HG03039 (cell line): ENCODE data around the gene LRRTM4.
"Not testable (repeated sequence)": the region's sequence is repeated elsewhere in the genome, so short reads cannot be mapped to it uniquely, and the experiment has no call there.

Experiments
- ATAC-seq: cut with Tn5 transposase; IDR thresholded peaks from one replicate; pipeline ENCODE4 v1.9.1; 2021; ENCODE audit warnings: mild to moderate bottlenecking, moderate library complexity; ENCODE audit not compliant: unreplicated experiment

The LRRTM4 gene

DNA sequence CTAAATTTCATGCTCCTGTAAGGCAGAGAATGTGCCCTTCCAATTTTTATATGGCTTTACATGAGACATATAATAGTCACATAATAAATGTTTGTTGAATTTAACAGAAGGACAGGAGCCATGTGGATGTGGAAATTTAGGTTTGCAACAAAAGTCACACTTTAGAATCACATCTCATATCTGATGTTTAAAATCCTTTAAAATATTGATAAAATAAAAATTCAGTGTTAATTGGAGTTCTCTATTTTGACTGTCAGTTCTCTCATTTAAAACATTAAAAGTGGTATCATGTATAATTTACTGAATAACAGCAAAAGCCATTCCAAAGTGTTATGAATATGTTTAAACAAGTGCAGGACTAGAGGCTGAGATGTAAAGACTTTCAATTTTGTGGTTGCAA lies 594.1 kb downstream of the LRRTM4 start:
- no peak for ATAC-seq

- ATAC-seq, result no peak
Observed at GRCh38 chr2:76921006-76921405, 601.2 kb downstream of the LRRTM4 start.

GRCh38 chr2:76895469-76895868 lies 626.7 kb downstream of the LRRTM4 start:
- no peak for ATAC-seq

- ATAC-seq, result no peak
Observed at GRCh38 chr2:76870581-76870980, 651.6 kb downstream of the LRRTM4 start.

DNA sequence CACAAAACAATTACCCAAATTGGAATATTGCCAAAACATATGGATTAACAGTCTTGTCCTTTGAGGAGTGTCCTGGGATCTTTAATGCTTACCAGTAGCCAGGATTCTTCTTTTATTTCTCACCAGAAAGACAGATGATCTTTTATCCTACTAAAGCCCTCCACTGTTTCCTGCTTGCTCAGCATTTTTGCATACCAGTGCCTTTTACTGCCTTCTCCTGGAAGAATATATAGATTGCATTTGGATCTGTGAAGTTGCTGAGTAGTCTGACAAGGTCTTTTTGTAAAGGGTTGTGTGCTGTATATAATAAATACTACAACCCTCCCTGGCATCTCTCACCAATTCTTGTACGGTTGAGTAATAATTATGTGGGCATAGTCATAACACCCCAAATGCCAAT lies 652.2 kb downstream of the LRRTM4 start:
- ATAC-seq, result no peak

DNA sequence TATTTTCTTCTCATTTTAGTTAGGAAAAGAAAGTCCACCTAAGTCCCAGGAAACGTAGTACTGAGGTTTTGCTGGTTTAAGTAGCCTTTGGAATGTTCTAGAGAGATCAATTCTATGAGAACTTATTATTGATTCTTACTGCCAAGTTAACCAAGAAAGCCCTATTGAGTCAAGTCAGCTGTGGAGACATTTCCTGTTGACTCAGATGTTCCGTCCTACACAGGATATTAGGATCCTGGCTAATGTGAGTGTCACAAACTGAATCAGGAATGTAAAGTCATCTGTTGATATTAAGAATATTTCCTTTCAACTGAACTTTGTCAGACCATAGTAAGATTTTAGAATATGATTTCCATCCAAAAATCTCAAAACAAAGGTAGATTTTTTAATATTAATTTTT lies 654.3 kb downstream of the LRRTM4 start:
- no peak for ATAC-seq

GRCh38 chr2:76866464-76866863 lies 655.7 kb downstream of the LRRTM4 start:
- no peak for ATAC-seq

DNA sequence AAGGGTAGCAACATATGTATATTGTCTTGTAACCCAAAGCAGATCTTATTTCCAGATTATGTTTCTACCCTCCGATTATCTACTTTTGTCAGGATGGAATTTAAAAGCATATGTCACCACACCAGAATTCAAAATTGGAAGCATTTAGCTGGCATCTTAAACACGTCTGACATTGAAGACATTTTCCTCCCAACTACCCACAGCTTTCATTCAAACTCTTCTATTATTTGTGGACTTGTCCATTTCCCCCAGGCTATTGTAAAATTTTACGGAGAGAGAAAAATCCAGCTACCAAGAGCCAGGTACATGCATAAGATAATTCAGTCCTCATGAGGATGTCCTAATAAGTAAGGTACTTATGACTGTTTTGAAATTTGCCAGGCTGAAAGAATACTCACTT lies 659.3 kb downstream of the LRRTM4 start:
- no peak for ATAC-seq

DNA sequence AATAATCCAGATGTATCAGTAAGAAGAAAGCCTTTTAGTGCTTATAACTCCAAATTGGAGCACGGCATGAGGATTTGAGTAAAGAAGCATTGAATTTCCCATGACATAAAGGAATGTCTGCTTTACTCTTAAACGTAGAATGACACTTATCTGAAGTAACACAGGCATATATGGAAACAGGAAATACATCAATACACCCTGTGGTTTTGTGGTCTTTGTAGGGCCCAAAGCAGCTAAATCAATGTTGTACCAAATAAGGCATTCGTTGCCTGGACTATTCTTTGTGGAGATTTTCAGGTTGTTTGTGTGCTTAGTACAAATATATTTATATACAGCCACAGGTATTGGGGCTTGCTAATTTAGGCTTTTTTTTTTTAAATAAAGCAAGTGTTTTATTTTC lies 660.5 kb downstream of the LRRTM4 start:
- ATAC-seq, result no peak

- ATAC-seq, result no peak
Observed at GRCh38 chr2:76851000-76851399, 671.2 kb downstream of the LRRTM4 start.

DNA sequence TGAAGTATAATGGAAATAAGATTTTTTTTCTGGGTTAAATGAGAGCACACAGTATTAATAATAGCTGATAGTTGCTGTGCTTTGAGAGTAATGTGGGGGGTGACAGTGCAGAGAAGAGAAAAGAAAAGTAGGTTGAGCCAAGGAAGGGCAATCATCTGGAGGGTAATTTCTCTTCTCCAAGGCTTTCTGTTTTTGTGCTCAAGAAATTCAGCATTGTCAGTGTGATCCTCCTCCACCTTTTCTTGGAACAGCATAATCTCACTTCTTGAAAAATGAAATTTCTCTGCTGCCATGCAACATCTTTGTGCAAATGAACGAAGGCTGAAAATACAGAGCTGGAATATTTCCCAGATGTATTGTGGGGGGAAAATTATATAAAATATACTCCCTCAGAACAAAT lies 673.1 kb downstream of the LRRTM4 start:
- ATAC-seq, result no peak

DNA sequence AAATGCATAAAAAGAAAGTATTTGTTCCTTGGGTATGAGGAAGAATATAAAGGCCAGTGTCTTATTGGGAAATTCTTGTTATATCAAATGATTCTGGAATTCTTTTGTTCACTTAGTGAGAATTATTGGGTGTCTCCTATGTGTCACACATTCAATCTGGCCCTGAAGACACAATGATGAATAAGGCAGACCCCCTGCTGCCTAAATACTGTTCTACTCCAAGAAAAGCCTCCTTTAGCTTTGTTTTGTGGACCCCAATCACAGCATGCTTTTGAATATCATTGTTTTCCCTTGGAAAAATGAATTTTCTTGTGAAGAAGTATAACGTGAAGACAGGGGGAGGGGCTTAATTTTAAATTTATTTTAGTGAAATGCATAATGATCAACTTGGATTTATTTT lies 682.4 kb downstream of the LRRTM4 start:
- ATAC-seq, result no peak

DNA sequence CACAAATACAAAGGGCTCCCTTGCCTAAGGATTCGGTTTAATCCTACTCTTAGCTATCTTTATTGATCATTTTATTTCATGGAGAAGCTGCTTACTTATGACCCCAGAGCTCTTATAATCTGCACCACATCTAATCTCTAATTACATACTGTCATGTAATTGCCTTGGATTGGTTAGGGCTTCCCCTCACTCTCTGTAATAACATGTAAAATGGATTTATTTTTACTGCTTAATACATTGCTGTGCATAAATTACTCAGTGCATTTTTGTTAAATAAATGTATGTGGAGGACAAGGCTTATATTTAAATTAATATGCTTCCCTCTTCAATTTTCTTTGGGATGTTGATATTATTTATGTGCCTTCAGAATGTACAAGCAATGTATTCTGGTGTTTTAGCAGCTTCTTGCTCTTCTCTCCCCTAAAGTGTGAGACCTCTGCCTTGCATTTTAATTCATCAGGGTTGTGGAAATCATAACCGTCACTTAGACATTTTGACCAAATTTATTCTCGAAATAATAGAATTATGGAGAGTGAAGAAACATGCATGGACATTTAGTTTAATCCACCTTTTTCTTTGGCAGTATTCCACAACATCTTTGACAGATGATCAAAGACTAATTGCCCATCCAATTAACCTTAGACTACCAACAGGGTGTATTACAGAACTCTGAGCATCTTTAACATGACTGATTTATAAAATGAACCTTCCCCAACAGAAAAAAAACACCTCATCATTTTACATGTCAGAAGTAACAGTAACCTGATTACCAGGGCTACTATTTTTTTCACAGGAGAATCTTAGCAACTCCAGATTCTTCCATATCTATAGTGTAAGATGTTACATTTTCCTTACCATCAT lies 692.6 kb downstream of the LRRTM4 start:
- ATAC-seq, result no peak

- ATAC-seq, result no peak
Observed at GRCh38 chr2:76826691-76827090, 695.5 kb downstream of the LRRTM4 start.

GRCh38 chr2:76825140-76825970 lies 696.8 kb downstream of the LRRTM4 start:
- no peak for ATAC-seq

DNA sequence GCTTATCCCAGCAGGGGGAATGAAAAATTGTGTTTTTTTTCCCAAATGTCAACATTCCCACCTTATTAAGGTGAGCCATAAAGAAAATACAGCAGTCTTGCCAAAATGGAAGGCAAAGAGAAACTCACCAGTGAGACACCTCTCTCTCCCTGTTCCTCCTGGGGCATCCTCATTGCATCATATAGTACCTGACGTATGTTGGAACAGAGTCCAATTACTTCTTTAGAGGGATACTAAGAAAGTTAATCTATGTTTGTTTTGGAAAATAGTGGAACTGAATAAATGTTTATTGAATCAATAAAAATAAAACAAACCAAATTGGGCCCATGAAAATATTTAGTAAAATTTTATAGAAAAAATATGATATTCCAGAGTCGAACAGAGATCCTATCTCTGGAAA lies 700.4 kb downstream of the LRRTM4 start:
- ATAC-seq, result no peak

- no peak for ATAC-seq
Observed at GRCh38 chr2:76813084-76813483, 709.1 kb downstream of the LRRTM4 start.

DNA sequence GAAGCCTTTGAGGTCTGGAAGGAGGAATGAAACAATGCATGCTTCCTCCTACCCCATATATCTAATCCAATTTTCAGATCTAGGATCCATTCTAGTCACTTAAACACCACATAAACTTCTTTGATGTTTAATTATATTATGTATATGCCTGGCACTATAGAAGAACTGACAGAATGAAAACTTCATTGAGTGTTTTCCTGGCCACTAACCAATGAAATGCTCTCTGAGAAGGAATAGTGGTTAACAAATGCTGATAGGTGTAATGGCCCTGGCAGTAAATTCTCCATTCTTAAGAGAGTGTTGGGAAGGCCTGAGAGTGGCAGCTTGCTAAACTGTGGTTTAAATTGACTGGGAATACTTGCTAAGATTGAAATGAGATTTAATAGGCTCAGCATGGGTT lies 710.0 kb downstream of the LRRTM4 start:
- no peak for ATAC-seq

DNA sequence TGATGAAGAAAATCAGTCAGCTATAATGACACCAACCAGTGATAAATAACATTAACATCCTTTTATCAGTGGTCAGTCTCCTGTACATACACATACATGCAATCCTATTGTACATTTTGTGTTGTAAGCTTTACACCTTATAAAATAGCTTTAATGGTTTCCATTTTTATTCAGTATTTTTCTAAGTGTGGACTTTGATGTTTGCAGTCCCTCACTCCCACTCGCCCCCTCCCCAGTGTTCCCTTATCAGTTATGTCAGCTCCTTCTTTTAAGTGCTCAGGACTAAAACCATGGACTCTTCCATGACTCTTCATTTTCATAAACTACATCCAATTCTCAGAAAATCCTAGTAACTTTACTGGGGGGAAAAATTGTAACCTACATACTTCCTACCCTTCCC lies 713.0 kb downstream of the LRRTM4 start:
- no peak for ATAC-seq

DNA sequence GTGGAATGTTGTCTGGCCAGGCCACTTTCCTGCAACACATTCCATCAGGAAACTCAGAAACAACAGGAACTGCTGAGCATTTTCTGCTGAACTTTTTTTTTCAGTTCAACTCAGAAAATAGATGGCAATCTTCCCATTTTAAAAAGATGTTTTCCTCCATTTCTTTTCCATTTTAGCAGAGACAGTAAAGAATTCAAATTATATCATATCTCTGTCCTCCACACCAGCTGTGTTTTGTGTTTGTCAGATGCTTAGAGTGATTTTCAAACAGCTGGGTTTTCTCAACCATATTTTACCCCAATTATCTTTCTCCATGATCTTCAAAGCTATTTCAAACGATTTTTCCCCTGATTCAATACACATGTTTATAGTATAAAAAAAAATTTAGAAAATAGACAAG lies 713.4 kb downstream of the LRRTM4 start:
- ATAC-seq, result no peak

DNA sequence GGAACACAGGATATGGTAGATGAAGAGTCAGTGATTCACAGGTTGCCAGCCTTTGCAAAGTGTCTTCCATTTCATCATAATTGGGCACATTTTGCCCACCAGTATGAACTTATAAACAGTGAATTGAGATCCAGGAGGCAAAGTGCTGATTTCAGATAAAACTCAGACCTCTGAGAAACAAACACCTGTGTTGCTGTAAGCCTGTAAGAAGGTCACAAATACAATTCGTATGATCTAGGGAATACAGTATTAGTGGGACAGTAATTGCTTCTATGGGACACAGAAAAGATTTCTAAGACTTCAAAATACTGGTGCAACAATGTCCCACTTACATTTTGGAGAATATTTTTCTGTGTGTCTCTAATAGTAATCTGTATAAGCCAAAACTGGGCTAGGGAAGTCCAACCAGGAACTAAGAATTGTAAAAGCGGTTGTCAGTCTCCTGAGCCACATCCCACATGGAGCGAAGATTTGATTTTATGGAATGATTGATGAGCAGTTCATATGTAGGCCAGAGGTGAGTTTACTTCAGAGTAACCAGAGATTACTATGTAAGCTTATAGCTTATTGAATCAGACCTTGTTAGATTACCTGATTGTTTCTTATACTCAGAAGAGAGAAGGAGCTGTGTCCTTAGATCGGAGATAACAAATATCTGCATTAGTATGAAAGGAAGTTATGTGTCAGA lies 728.4 kb downstream of the LRRTM4 start:
- ATAC-seq, result no peak

DNA sequence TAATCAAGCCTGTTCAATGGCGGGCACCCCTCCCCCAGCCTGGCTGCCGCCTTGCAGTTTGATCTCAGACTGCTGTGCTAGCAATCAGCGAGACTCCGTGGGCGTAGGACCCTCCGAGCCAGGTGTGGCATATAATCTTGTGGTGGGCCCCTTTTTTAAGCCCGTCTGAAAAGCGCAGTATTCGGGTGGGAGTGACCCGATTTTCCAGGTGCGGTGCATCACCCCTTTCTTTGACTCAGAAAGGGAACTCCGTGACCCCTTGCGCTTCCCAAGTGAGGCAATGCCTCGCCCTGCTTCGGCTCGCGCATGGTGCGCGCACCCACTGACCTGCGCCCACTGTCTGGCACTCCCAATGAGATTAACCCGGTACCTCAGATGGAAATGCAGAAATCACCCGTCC lies 740.9 kb downstream of the LRRTM4 start:
- ATAC-seq, result not testable (repeated sequence)
